HG03575 (cell line): ENCODE results near the gene OR4K15.
"Not testable (repeated sequence)": the region's sequence is repeated elsewhere in the genome, so short reads cannot be mapped to it uniquely, and the experiment has no call there.

Experiments
- ATAC-seq: cut with Tn5 transposase; IDR thresholded peaks from one replicate; pipeline ENCODE4 v1.9.1; 2021; ENCODE audit not compliant: unreplicated experiment, insufficient number of reproducible peaks, low FRiP score; ENCODE audit errors: extremely low read depth

The OR4K15 gene

GRCh38 chr14:19975291-19975690, at the start of gene OR4K15:
Gene OR4K15 (plus strand): TSS chr14:19975591. CDS start chr14:19975591, 0 bp downstream.
- no peak for ATAC-seq

- ATAC-seq: no peak
These were observed 44.8 kb upstream of the OR4K15 start, which contains the start of gene OR4K1 for GRCh38 chr14:19930617-19931016. Gene OR4K1 (plus strand): TSS chr14:19930917. CDS start chr14:19935667, 4,750 bp downstream.

DNA sequence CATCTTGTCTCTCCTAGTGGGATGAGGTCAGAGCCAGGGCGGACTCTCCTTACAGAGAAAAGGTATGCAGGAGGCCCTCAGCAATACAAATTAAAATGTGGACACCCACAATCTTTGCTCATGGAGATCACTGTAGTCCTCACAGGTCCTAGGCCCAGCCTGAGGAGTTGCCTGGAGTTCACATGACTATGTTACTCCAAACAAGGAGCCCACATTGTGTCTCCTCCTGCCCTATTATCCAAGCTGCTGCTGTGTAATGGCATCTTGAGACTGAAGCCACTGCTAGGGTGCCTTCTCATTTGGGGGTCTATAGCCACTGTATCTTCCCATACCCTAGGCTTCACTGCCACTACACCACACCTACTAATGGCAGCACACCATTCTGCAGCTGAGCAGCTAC, 33.7 kb upstream of the OR4K15 start:
- no peak for ATAC-seq

GRCh38 chr14:19947413-19948090, 27.8 kb upstream of the OR4K15 start:
- no peak for ATAC-seq

- ATAC-seq: no peak
These were observed 26.2 kb upstream of the OR4K15 start for GRCh38 chr14:19949218-19949617.

DNA sequence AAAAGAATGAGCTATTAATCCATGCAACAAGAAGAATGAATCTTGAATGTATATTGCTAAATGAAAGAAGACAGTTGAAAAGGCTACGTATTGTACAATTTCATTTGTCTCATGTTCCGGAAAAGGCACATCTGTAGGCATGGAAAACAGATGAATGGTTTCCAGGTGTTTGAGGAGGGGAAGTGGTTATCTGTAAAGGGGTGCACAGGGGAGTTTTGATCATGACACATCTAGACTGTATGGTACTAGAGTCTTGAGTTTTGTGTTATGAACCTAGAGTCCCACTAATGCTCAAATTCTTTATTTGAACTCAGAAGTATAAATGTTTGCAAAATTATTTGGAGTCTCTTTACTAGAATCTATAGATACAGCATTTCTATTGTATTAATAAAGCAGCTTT, 5.7 kb upstream of the OR4K15 start:
- ATAC-seq: not testable (repeated sequence)

- ATAC-seq: no peak
These were observed 547 bp upstream of the OR4K15 start for GRCh38 chr14:19974844-19975243.

DNA sequence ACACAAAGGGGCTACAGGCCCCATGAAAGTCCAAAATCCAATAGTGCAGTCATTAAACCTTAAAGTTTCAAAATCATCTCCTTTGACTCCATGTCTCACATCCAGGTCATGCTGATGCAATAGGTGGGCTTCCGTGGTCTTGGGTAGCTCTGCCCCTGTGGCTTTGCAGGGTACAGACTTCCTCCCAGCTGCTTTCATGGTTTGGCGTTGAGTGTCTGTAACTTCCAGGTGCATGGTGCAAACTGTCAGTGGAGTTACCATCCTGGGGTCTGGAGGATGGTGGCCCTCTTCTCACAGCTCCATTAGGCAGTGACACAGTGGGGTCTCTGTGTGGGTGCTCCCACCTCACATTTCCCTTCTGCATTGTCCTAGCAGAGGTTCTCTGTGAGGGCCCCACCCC, 18.0 kb downstream of the OR4K15 start:
- no peak for ATAC-seq

GRCh38 chr14:20001863-20002262, 26.5 kb downstream of the OR4K15 start, which contains the start of gene OR4Q2:
Gene OR4Q2 (plus strand): TSS chr14:20002163.
- no peak for ATAC-seq

DNA sequence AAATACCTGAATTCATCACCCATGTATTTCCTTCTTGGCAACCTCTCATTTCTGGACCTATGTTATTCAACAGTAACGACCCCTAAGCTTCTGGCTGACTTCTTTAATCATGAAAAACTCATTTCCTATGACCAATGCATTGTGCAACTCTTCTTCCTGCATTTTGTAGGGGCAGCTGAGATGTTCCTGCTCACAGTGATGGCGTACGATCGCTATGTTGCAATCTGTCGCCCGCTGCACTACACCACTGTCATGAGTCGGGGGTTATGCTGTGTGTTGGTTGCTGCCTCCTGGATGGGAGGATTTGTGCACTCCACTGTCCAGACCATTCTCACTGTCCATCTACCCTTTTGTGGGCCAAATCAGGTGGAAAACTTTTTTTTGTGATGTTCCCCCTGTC, 26.9 kb downstream of the OR4K15 start:
- ATAC-seq: no peak

- no peak for ATAC-seq
These were observed 32.8 kb downstream of the OR4K15 start for GRCh38 chr14:20008156-20008555.

- no peak for ATAC-seq
These were observed 44.0 kb downstream of the OR4K15 start, which contains the start of gene OR4K14 for GRCh38 chr14:20019257-20019865. Gene OR4K14 (minus strand): TSS chr14:20019307. CDS start chr14:20015193, 4,114 bp downstream.
